Measurements from ENCODE around the gene ITPKA. TPM values are rescaled to one million over a fixed set of nuclear protein-coding genes. Genes with fewer than 3 reads are reported as not detected.

The ITPKA gene
- total and polyA plus RNA-seq, 2 of the 13 experiments (the other 11 are each of a cell fraction or from before 2014, with no cell fraction given), result 13.2 to 41.3 TPM

DNA sequence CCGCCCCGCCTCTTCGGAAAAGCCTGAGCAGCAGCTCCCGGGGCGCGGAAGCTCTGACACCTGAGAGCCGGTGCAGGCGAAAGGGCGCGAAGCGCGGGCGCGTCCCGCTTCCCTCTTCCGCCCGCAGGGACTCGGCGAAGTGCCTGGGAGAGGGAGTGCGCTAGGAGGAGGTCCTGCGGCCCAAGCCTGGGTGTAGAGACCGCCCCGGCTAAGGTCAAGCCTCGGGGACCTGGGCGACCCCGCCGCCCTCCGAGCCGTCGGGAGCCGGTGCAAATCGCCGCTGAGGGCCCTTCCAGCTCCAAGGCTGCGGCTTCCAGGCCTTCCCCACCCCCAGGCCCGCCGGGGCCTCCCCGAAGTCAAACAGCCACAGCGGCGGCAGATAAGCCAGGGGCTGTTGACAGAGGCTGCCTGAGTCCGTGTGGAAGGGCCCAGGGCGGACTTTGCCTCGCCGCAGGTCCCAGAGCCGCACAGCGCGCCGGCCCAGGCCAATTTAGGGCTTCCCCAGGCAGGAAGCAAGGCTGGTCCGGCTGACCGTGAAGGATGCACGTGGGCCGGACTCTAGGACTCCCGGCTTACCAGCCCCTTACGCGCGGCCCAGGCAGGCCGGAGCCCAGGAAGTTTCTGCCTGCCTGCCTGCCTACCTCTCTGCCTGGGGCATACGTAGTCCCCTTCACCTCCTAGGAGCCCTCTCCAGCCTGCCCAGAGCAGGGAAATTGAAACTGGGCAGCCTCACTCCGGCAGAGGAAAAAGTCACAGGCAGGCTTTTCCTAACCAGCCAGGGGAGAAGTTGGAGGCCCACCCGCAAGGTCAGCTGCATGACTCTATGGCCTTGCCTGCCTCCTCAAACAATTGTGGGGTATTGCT lies 2.3 kb downstream of the ITPKA start (continued):
- TF ChIP-seq NFYC (CRISPR knock-in tag; IDR thresholded peaks at IDR 0.05), result no peak
- TF ChIP-seq MBNL3 (CRISPR knock-in tag; conservative IDR thresholded peaks at IDR 0.05), result no peak
- TF ChIP-seq NR2F2 (IDR thresholded peaks at IDR 0.05; ENCODE audit: borderline replicate concordance, low read depth), result no peak; the same call in 1 of the 2 replicates
- no peak for TF ChIP-seq SMAD9 (CRISPR knock-in tag; IDR thresholded peaks at IDR 0.05)
- TF ChIP-seq, protein P1, sequence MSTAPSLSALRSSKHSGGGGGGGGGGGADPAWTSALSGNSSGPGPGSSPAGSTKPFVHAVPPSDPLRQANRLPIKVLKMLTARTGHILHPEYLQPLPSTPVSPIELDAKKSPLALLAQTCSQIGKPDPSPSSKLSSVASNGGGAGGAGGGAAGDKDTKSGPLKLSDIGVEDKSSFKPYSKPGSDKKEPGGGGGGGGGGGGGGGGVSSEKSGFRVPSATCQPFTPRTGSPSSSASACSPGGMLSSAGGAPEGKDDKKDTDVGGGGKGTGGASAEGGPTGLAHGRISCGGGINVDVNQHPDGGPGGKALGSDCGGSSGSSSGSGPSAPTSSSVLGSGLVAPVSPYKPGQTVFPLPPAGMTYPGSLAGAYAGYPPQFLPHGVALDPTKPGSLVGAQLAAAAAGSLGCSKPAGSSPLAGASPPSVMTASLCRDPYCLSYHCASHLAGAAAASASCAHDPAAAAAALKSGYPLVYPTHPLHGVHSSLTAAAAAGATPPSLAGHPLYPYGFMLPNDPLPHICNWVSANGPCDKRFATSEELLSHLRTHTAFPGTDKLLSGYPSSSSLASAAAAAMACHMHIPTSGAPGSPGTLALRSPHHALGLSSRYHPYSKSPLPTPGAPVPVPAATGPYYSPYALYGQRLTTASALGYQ (CRISPR knock-in tag; IDR thresholded peaks at IDR 0.05), result peak; percentile 76; the same call in 1 of the 2 replicates
- TF ChIP-seq ZFY (CRISPR knock-in tag; IDR thresholded peaks at IDR 0.05), result peak; percentile 97
- TF ChIP-seq ZSCAN30 (CRISPR knock-in tag; IDR thresholded peaks at IDR 0.05), result peak; percentile 91
- TF ChIP-seq, protein P2, sequence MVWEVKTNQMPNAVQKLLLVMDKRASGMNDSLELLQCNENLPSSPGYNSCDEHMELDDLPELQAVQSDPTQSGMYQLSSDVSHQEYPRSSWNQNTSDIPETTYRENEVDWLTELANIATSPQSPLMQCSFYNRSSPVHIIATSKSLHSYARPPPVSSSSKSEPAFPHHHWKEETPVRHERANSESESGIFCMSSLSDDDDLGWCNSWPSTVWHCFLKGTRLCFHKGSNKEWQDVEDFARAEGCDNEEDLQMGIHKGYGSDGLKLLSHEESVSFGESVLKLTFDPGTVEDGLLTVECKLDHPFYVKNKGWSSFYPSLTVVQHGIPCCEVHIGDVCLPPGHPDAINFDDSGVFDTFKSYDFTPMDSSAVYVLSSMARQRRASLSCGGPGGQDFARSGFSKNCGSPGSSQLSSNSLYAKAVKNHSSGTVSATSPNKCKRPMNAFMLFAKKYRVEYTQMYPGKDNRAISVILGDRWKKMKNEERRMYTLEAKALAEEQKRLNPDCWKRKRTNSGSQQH (CRISPR knock-in tag; IDR thresholded peaks at IDR 0.05; ENCODE audit: low read depth), result peak; percentile 69; the same call in 1 of the 2 replicates
- TF ChIP-seq ARHGAP35 (CRISPR knock-in tag; IDR thresholded peaks at IDR 0.05; ENCODE audit: borderline replicate concordance), result peak; percentile 38; the same call in 1 of the 2 replicates
- TF ChIP-seq YEATS2 (CRISPR knock-in tag; IDR thresholded peaks at IDR 0.05; ENCODE audit: borderline replicate concordance), result 0 out of 2 replicates have a peak, but pooled peaks have one; percentile 67
- TF ChIP-seq, protein P3, sequence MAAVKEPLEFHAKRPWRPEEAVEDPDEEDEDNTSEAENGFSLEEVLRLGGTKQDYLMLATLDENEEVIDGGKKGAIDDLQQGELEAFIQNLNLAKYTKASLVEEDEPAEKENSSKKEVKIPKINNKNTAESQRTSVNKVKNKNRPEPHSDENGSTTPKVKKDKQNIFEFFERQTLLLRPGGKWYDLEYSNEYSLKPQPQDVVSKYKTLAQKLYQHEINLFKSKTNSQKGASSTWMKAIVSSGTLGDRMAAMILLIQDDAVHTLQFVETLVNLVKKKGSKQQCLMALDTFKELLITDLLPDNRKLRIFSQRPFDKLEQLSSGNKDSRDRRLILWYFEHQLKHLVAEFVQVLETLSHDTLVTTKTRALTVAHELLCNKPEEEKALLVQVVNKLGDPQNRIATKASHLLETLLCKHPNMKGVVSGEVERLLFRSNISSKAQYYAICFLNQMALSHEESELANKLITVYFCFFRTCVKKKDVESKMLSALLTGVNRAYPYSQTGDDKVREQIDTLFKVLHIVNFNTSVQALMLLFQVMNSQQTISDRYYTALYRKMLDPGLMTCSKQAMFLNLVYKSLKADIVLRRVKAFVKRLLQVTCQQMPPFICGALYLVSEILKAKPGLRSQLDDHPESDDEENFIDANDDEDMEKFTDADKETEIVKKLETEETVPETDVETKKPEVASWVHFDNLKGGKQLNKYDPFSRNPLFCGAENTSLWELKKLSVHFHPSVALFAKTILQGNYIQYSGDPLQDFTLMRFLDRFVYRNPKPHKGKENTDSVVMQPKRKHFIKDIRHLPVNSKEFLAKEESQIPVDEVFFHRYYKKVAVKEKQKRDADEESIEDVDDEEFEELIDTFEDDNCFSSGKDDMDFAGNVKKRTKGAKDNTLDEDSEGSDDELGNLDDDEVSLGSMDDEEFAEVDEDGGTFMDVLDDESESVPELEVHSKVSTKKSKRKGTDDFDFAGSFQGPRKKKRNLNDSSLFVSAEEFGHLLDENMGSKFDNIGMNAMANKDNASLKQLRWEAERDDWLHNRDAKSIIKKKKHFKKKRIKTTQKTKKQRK (IDR thresholded peaks at IDR 0.05; ENCODE audit: low read length), result no peak
- TF ChIP-seq SMARCC2 (IDR thresholded peaks at IDR 0.05), result no peak
- TF ChIP-seq NFE2L2 (IDR thresholded peaks at IDR 0.05; ENCODE audit: low read length), result no peak
- TF ChIP-seq, protein P4, sequence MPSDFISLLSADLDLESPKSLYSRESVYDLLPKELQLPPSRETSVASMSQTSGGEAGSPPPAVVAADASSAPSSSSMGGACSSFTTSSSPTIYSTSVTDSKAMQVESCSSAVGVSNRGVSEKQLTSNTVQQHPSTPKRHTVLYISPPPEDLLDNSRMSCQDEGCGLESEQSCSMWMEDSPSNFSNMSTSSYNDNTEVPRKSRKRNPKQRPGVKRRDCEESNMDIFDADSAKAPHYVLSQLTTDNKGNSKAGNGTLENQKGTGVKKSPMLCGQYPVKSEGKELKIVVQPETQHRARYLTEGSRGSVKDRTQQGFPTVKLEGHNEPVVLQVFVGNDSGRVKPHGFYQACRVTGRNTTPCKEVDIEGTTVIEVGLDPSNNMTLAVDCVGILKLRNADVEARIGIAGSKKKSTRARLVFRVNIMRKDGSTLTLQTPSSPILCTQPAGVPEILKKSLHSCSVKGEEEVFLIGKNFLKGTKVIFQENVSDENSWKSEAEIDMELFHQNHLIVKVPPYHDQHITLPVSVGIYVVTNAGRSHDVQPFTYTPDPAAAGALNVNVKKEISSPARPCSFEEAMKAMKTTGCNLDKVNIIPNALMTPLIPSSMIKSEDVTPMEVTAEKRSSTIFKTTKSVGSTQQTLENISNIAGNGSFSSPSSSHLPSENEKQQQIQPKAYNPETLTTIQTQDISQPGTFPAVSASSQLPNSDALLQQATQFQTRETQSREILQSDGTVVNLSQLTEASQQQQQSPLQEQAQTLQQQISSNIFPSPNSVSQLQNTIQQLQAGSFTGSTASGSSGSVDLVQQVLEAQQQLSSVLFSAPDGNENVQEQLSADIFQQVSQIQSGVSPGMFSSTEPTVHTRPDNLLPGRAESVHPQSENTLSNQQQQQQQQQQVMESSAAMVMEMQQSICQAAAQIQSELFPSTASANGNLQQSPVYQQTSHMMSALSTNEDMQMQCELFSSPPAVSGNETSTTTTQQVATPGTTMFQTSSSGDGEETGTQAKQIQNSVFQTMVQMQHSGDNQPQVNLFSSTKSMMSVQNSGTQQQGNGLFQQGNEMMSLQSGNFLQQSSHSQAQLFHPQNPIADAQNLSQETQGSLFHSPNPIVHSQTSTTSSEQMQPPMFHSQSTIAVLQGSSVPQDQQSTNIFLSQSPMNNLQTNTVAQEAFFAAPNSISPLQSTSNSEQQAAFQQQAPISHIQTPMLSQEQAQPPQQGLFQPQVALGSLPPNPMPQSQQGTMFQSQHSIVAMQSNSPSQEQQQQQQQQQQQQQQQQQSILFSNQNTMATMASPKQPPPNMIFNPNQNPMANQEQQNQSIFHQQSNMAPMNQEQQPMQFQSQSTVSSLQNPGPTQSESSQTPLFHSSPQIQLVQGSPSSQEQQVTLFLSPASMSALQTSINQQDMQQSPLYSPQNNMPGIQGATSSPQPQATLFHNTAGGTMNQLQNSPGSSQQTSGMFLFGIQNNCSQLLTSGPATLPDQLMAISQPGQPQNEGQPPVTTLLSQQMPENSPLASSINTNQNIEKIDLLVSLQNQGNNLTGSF (CRISPR knock-in tag; IDR thresholded peaks at IDR 0.05), result no peak; the same call in 1 of the 2 replicates
- 0 out of 2 replicates have a peak, but pooled peaks have one; percentile 15 for TF ChIP-seq TMF1 (CRISPR knock-in tag; IDR thresholded peaks at IDR 0.05; ENCODE audit: low read depth)
- no peak for TF ChIP-seq CC2D1A (CRISPR knock-in tag; IDR thresholded peaks at IDR 0.05)
- no peak for TF ChIP-seq TOE1 (CRISPR knock-in tag; IDR thresholded peaks at IDR 0.05)
